NB4 (cell line): ENCODE measurements around the gene NUDT3.

Experiments
- CTCF ChIP-seq: IDR thresholded peaks from one replicate; pipeline ENCODE4 v1.5.1; 2012; ENCODE audit warnings: low read depth, low read length
- MAX ChIP-seq: IDR thresholded peaks from 2 replicates; pipeline ENCODE4 v1.6.1; 2011; ENCODE audit warnings: low read depth, low read length
- MYC ChIP-seq: IDR thresholded peaks from 2 replicates; pipeline ENCODE4 v1.6.1; 2011; ENCODE audit warnings: low read depth, low read length
- POLR2A ChIP-seq: IDR thresholded peaks from 2 replicates; pipeline ENCODE4 v1.6.1; 2011; ENCODE audit warnings: mild to moderate bottlenecking; ENCODE audit not compliant: insufficient read length; ENCODE audit errors: extremely low read depth

GRCh38 chr6:34260576-34261267, 131.7 kb downstream of the NUDT3 start:
- TF ChIP-seq MYC = no peak
- TF ChIP-seq CTCF = no peak
- no peak for TF ChIP-seq POLR2A
- no peak for TF ChIP-seq MAX
